Keratinocyte (primary cell): Measurements from ENCODE around the gene CNNM3. TPM values are rescaled to one million over a fixed set of nuclear protein-coding genes. Genes with fewer than 3 reads are reported as not detected.

Experiments used
- DNase-seq: peaks from one replicate; pipeline ENCODE4 v3.0.0-alpha.2; 2011; ENCODE audit warnings: low read depth, missing footprints, low spot score
- FAIRE-seq: peaks from 2 replicates; lab custom pipeline; 2011; peaks lifted over from hg19 to GRCh38; lab: Jason Lieb, UNC
- H2AFZ ChIP-seq: 2 replicates; pipeline ENCODE4 v1.6.0; 2012; ENCODE audit warnings: low read length, control low read depth, inconsistent platforms; ENCODE audit not compliant: control insufficient read depth
- H3K27ac ChIP-seq: 2 replicates; pipeline ENCODE4 v1.5.1; 2011; ENCODE audit warnings: low read length; ENCODE audit not compliant: control insufficient read depth, insufficient read depth
- H3K27me3 ChIP-seq: 3 replicates; pipeline ENCODE4 v1.6.0; 2011; ENCODE audit warnings: low read length; ENCODE audit not compliant: control insufficient read depth, insufficient read depth; ENCODE audit errors: extremely low read depth
- H3K36me3 ChIP-seq, 2 experiments: 2 replicates in 1 of 2; 3 replicates in 1 of 2; pipeline ENCODE4 v1.5.1; 2011; ENCODE audit warnings: low read length in 2 of 2, mild to moderate bottlenecking in 1 of 2; ENCODE audit not compliant: control insufficient read depth in 2 of 2, insufficient read depth in 2 of 2; ENCODE audit errors: extremely low read depth in 1 of 2
- H3K4me1 ChIP-seq: 3 replicates; pipeline ENCODE4 v1.5.1; 2011; ENCODE audit warnings: low read length; ENCODE audit not compliant: control insufficient read depth, insufficient read depth; ENCODE audit errors: extremely low read depth
- H3K4me2 ChIP-seq: 3 replicates; pipeline ENCODE4 v1.6.0; 2011; ENCODE audit warnings: low read depth, low read length; ENCODE audit not compliant: control insufficient read depth, insufficient read depth; ENCODE audit errors: extremely low read depth
- H3K4me3 ChIP-seq, 3 experiments: fragments of 200-600 bp in 1 of 3; sonication (generic) in 1 of 3; 2 replicates in 2 of 3; 3 replicates in 1 of 3; pipeline ENCODE4 v1.5.1; 2011 to 2016; ENCODE audit warnings: low read length in 3 of 3, mild to moderate bottlenecking in 3 of 3, control low read depth in 2 of 3, inconsistent platforms in 1 of 3, low read depth in 1 of 3, mixed read lengths in 1 of 3, mixed run types in 1 of 3, moderate library complexity in 1 of 3; ENCODE audit not compliant: control insufficient read depth in 2 of 3, insufficient read depth in 2 of 3; ENCODE audit errors: extremely low read depth in 1 of 3
- H3K79me2 ChIP-seq: 2 replicates; pipeline ENCODE4 v1.6.0; 2012; ENCODE audit warnings: low read length; ENCODE audit not compliant: control insufficient read depth, insufficient read depth
- H3K9ac ChIP-seq: 3 replicates; pipeline ENCODE4 v1.6.0; 2011; ENCODE audit warnings: low read length; ENCODE audit not compliant: control insufficient read depth, insufficient read depth; ENCODE audit errors: extremely low read depth
- H3K9me1 ChIP-seq: 3 replicates; pipeline ENCODE4 v1.6.0; 2011; ENCODE audit warnings: low read length; ENCODE audit not compliant: control insufficient read depth, insufficient read depth; ENCODE audit errors: extremely low read depth
- H3K9me3 ChIP-seq: 2 replicates; pipeline ENCODE4 v1.5.1; 2012; ENCODE audit warnings: low read depth, low read length; ENCODE audit not compliant: control insufficient read depth
- H4K20me1 ChIP-seq: 3 replicates; pipeline ENCODE4 v1.6.0; 2011; ENCODE audit warnings: low read length; ENCODE audit not compliant: control insufficient read depth, insufficient read depth; ENCODE audit errors: extremely low read depth
- CTCF ChIP-seq, 3 experiments: IDR thresholded peaks in 1 of 3; conservative IDR thresholded peaks in 1 of 3; optimal IDR thresholded peaks in 1 of 3; 2 replicates in 2 of 3; 3 replicates in 1 of 3; pipeline versions ENCODE3 to v1.5.1; 2011; ENCODE audit warnings: low read length in 3 of 3, mild to moderate bottlenecking in 3 of 3, moderate library complexity in 2 of 3, control low read depth in 1 of 3, inconsistent platforms in 1 of 3; ENCODE audit not compliant: insufficient read depth in 2 of 3; ENCODE audit errors: extremely low read depth in 1 of 3
- EZH2 ChIP-seq: IDR thresholded peaks from one replicate; pipeline ENCODE4 v1.6.1; 2012; ENCODE audit warnings: inconsistent platforms, mild to moderate bottlenecking, low read length, moderate library complexity
- dilution Hi-C: fragments of 300-500 bp; cut with MboI; formaldehyde crosslinking; loops from one replicate; pipeline ENCODE4 v1.7.0; 2020; ENCODE audit warnings: low sequenced_read_pairs; ENCODE audit not compliant: extremely low pct_ligation_motif_present
- polyA plus RNA-seq, 5 experiments: library from polyadenylated mRNA; depleted of rRNA in 3 of 5; stranded (reverse) in 3 of 5; stranded (forward) in 1 of 5; unstranded in 1 of 5; fragments of >200 nt; gene quantifications; 1 replicate in 1 of 5; 2 replicates in 3 of 5; 3 replicates in 1 of 5; pipeline versions ENCODE4 v1.2.1 to v1.2.3, GENCODE V29; 2011 to 2012; ENCODE audit warnings: missing spikeins in 2 of 5, low read depth in 1 of 5, low replicate concordance in 1 of 5

The CNNM3 gene
- polyA plus RNA-seq, 1 donor (not counting 4 experiments of a cell fraction or from before 2014, with no cell fraction given), result 2.3 TPM

DNA sequence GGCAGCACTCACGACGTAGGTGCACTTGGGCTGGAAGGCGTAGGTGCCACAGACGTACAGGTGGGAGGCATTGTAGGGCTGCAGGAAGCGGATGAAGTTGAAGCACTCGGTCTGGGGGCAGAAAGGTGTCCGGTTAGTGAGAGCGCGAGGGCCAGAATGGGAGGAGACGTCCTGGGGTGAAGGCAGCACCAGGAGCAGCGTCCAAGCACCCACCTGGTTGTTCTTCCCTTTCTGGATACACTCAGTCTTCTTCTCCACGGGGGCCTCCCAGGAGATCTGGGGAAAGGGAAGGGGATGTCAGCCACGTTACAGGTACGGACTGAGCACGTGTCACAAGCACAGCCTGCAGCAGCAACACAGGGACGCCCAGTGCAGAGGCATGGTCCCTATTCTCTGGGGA, 49.6 kb downstream of the CNNM3 start:
- no peak for TF ChIP-seq CTCF (optimal IDR thresholded peaks at IDR 0.05 in 1 of 3, IDR thresholded peaks at IDR 0.05 in 1 of 3, conservative IDR thresholded peaks at IDR 0.05 in 1 of 3; ENCODE audit: extremely low read depth in 1 of 3, insufficient read depth in 2 of 3, low read length in 3 of 3)
- no peak for TF ChIP-seq EZH2
- Histone ChIP-seq H3K36me3 (peaks cover 29 to 44% of the 10 kb centered on the region in 2 experiments), H3K79me2 (peaks cover 9% of the 10 kb centered on the region), H3K27me3 (no peaks in the 10 kb centered on the region), H3K4me3 (no peak overlapping the region), H3K4me1 (peaks cover 17% of the 10 kb centered on the region), H3K9ac (no peak overlapping the region), H3K4me2 (no peak overlapping the region), H2AFZ (no peak overlapping the region), H4K20me1 (no peaks in the 10 kb centered on the region), H3K27ac (no peak overlapping the region), H3K9me3 (no peaks in the 10 kb centered on the region), H3K9me1 (no peaks in the 10 kb centered on the region)
- dilution Hi-C loops, result no loop called here
- FAIRE-seq (no peak), DNase-seq (no peak)

DNA sequence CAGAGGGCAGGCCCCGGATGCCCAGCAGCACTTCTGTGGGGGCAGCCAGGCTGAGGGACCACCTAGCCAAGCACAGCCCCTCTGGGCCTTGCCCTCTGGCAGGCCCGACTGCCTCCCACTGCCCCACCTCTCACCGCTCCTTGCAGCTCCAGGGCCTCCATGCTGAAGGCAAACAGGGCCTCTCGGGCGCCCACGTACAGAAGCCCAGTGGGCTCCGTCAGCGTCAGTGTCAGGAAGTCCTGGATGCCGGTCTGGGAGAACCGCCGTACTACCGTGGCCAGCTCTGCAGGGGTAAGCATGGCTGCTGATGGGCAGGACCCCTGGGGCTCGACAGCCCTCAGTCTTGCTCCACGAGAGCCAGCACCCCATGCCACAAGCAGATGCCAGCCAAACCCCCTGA, 50.1 kb downstream of the CNNM3 start:
- H3K4me2 ChIP-seq, result no peak overlapping the region
- TF ChIP-seq EZH2 (no peak), CTCF (optimal IDR thresholded peaks at IDR 0.05 in 1 of 3, IDR thresholded peaks at IDR 0.05 in 1 of 3, conservative IDR thresholded peaks at IDR 0.05 in 1 of 3; ENCODE audit: extremely low read depth in 1 of 3, insufficient read depth in 2 of 3, low read length in 3 of 3) (no peak)
- no peaks in the 10 kb centered on the region for H3K27me3 ChIP-seq
- no peak for FAIRE-seq
- H3K4me3 ChIP-seq, result no peak overlapping the region
- H3K9ac ChIP-seq, result no peak overlapping the region
- H3K9me1 ChIP-seq, result no peaks in the 10 kb centered on the region
- H2AFZ ChIP-seq, result no peak overlapping the region
- no peak overlapping the region for H3K27ac ChIP-seq
- no peaks in the 10 kb centered on the region for H4K20me1 ChIP-seq
- peaks cover 9% of the 10 kb centered on the region for H3K79me2 ChIP-seq
- DNase-seq, result no peak
- peaks cover 22% of the 10 kb centered on the region for H3K4me1 ChIP-seq
- peaks cover 29 to 41% of the 10 kb centered on the region in 2 experiments for H3K36me3 ChIP-seq
- H3K9me3 ChIP-seq, result no peaks in the 10 kb centered on the region
- dilution Hi-C loops, result no loop called here
